DND-41 (cell line): ENCODE data around the gene MPL.

Source experiments
- ATAC-seq: fragments of 200-7000 bp; cut with Tn5 transposase; 3 replicates; pipeline ENCODE4 v1.9.1; 2021; ENCODE audit warnings: low read depth; ENCODE audit not compliant: insufficient read depth
- DNase-seq: peaks from one replicate; pipeline ENCODE4 v3.0.0-alpha.2; 2020
- H2AFZ ChIP-seq: 2 replicates; pipeline ENCODE4 v1.6.0; 2012; ENCODE audit warnings: low read depth, low read length
- H3K27ac ChIP-seq: 2 replicates; pipeline ENCODE4 v1.5.1; 2012; ENCODE audit warnings: low read length, inconsistent platforms
- H3K27me3 ChIP-seq: fragments of 200-600 bp; sonication (generic); 2 replicates; pipeline ENCODE4 v1.6.0; 2012; ENCODE audit warnings: low read length, mild to moderate bottlenecking, inconsistent platforms; ENCODE audit not compliant: insufficient read depth, poor library complexity
- H3K36me3 ChIP-seq: 2 replicates; pipeline ENCODE4 v1.5.1; 2012; ENCODE audit warnings: low read length, inconsistent platforms; ENCODE audit not compliant: insufficient read depth
- H3K4me1 ChIP-seq: 2 replicates; pipeline ENCODE4 v1.5.1; 2012; ENCODE audit warnings: mild to moderate bottlenecking, low read length; ENCODE audit not compliant: insufficient read depth
- H3K4me2 ChIP-seq: 2 replicates; pipeline ENCODE4 v1.6.0; 2012; ENCODE audit warnings: mild to moderate bottlenecking, moderate library complexity, low read length, inconsistent platforms; ENCODE audit not compliant: insufficient read depth
- H3K4me3 ChIP-seq, 2 experiments: fragments of 200-600 bp in 1 of 2; shearing (Covaris generic) in 1 of 2; 2 replicates each; pipeline ENCODE4 v1.5.1; 2012 to 2016; ENCODE audit warnings: inconsistent platforms in 2 of 2, low read length in 2 of 2, mild to moderate bottlenecking in 2 of 2, low read depth in 1 of 2, moderate library complexity in 1 of 2
- H3K79me2 ChIP-seq: 2 replicates; pipeline ENCODE4 v1.6.0; 2012; ENCODE audit warnings: low read length, inconsistent platforms; ENCODE audit not compliant: insufficient read depth
- H3K9ac ChIP-seq: 2 replicates; pipeline ENCODE4 v1.6.0; 2012; ENCODE audit warnings: low read depth, mild to moderate bottlenecking, inconsistent platforms, low read length, moderate library complexity
- H3K9me3 ChIP-seq: 2 replicates; pipeline ENCODE4 v1.5.1; 2012; ENCODE audit warnings: low read length, moderate library complexity, mild to moderate bottlenecking, inconsistent platforms; ENCODE audit not compliant: insufficient read depth, severe bottlenecking
- H4K20me1 ChIP-seq: 2 replicates; pipeline ENCODE4 v1.6.0; 2012; ENCODE audit warnings: low read length; ENCODE audit not compliant: insufficient read depth
- CTCF ChIP-seq: IDR thresholded peaks from 2 replicates; pipeline ENCODE4 v1.5.1; 2012; ENCODE audit warnings: borderline replicate concordance, low read length, moderate library complexity, mild to moderate bottlenecking; ENCODE audit not compliant: poor library complexity, severe bottlenecking; ENCODE audit errors: extremely low read depth
- EZH2 ChIP-seq: IDR thresholded peaks from 3 replicates; pipeline ENCODE4 v1.6.1; 2012; ENCODE audit warnings: borderline replicate concordance, low read depth, mild to moderate bottlenecking, moderate library complexity, low read length, inconsistent platforms; ENCODE audit not compliant: severe bottlenecking

MPL gene

GRCh38 chr1:43324810-43325209, 12.8 kb upstream of the MPL start:
- TF ChIP-seq EZH2: no peak
- TF ChIP-seq CTCF: no peak
- Histone ChIP-seq H3K4me1 (no peaks in the 10 kb centered on the region), H3K27ac (no peak overlapping the region), H2AFZ (no peak overlapping the region), H3K79me2 (no peaks in the 10 kb centered on the region), H3K9me3 (peaks cover 14% of the 10 kb centered on the region), H4K20me1 (no peaks in the 10 kb centered on the region), H3K4me3 (no peak overlapping the region), H3K27me3 (no peaks in the 10 kb centered on the region), H3K36me3 (no peaks in the 10 kb centered on the region), H3K9ac (no peak overlapping the region), H3K4me2 (no peak overlapping the region)
- DNase-seq (no peak), ATAC-seq (no peak)

- Histone ChIP-seq H3K36me3 (no peaks in the 10 kb centered on the region), H2AFZ (no peak overlapping the region), H3K9me3 (peaks cover 14% of the 10 kb centered on the region), H3K4me3 (no peak overlapping the region), H3K27ac (no peak overlapping the region), H3K4me1 (no peaks in the 10 kb centered on the region), H4K20me1 (no peaks in the 10 kb centered on the region), H3K4me2 (no peak overlapping the region), H3K27me3 (no peaks in the 10 kb centered on the region), H3K9ac (no peak overlapping the region), H3K79me2 (no peaks in the 10 kb centered on the region)
- TF ChIP-seq EZH2 (no peak), CTCF (no peak)
- no peak for DNase-seq
- no peak for ATAC-seq
Measured at GRCh38 chr1:43325381-43325780, 12.2 kb upstream of the MPL start.

- Histone ChIP-seq H3K27ac (no peak overlapping the region), H3K27me3 (no peaks in the 10 kb centered on the region), H3K9ac (no peak overlapping the region), H2AFZ (no peak overlapping the region), H4K20me1 (no peaks in the 10 kb centered on the region), H3K79me2 (no peaks in the 10 kb centered on the region), H3K4me3 (no peak overlapping the region), H3K9me3 (peaks cover 14% of the 10 kb centered on the region), H3K36me3 (no peaks in the 10 kb centered on the region), H3K4me2 (no peak overlapping the region), H3K4me1 (no peaks in the 10 kb centered on the region)
- DNase-seq: no peak
- ATAC-seq: no peak
- no peak for TF ChIP-seq EZH2
- TF ChIP-seq CTCF: no peak
Measured at GRCh38 chr1:43327549-43328292, 9.9 kb upstream of the MPL start.
